Measurements from ENCODE around the gene UNC5A.

DNA sequence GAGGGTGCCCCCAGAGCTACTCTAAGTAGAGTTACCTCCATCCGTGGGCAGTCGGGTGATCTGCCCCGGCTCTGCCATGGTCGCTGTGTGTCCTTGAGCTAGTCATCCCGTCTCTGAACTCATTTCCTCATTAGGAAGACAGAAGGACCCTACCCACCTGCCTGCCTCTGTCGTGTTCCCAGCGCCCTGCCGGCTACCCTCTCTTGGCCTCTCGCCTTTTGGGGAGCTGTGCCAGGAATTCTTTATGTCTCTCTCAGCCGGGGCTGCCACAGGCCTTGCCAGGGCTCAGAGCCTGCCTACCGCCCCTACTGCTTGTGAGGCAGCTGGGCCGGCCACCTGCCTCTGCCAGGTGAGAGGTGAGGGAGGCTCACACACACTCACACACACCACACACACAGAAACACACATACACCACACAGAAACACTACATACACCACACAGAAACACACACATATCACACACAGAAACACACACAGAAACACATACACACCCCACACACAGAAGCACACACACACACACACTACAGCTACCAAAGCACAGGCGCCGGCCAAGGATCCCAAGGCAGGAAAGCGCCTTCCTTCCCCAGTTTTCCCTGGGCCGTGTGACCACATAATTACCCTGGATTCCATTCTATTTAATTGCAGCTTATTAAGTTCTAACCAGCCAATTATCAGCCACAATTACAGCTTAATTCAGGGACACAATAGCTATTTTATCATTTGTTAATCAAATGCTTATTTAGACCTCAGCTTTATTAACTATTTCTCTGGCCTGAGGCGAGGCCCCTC is 41.7 kb downstream of the UNC5A start:
- no peak for TF ChIP-seq GATA3 (IDR thresholded peaks at IDR 0.05; ENCODE audit: low read depth, low read length)
- TF ChIP-seq GATA2 (IDR thresholded peaks at IDR 0.05; ENCODE audit: low read depth, low read length): no peak
